Duodenal mucosa (tissue), 2 donors: ENCODE measurements around the gene KRTAP10-11.

ENCODE experiments used
- H3K27ac ChIP-seq: one replicate; pipeline ENCODE4 v1.7.0; 2013; ENCODE audit warnings: low read depth, low read length
- H3K27me3 ChIP-seq, 2 donors: one replicate each; pipeline ENCODE4 v1.7.0; 2013; ENCODE audit warnings: low read length in 2 of 2, control low read depth in 1 of 2; ENCODE audit not compliant: insufficient read depth in 2 of 2, control insufficient read depth in 1 of 2
- H3K36me3 ChIP-seq, 2 donors: one replicate each; pipeline ENCODE4 v1.7.0; 2013; ENCODE audit warnings: low read length in 2 of 2, control low read depth in 1 of 2; ENCODE audit not compliant: insufficient read depth in 2 of 2, control insufficient read depth in 1 of 2
- H3K4me1 ChIP-seq, 2 donors: one replicate each; pipeline ENCODE4 v1.7.0; 2013; ENCODE audit warnings: low read length in 2 of 2, control low read depth in 1 of 2; ENCODE audit not compliant: insufficient read depth in 2 of 2, control insufficient read depth in 1 of 2
- H3K4me3 ChIP-seq, 2 donors: one replicate each; pipeline ENCODE4 v1.7.0; 2013; ENCODE audit warnings: low read length in 2 of 2, low read depth in 1 of 2
- H3K9ac ChIP-seq, 2 donors: one replicate each; pipeline ENCODE4 v1.7.0; 2013; ENCODE audit warnings: low read length in 2 of 2, low read depth in 1 of 2
- H3K9me3 ChIP-seq, 2 donors: one replicate each; pipeline ENCODE4 v1.7.0; 2013; ENCODE audit warnings: low read length in 2 of 2, control low read depth in 1 of 2; ENCODE audit not compliant: control insufficient read depth in 1 of 2

Gene KRTAP10-11

DNA sequence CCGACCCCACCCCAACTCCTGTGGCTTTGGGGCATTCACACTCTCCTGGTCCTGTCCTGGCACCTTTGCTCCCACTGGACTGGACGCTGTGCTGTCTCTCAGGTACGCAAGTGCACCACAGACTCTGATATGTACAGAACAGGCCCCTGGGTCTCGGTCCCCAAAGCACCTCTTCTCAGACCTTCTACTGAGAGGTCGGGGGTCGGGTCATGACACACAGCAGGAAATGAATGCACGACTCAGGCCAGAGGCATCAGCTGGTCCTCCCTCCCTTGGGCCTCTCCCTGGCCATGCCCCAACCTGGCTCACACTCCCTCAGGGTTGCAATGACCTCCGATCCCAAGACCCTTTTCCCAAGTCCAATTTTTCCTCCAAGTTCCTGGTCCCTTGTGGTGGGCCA is 49.0 kb downstream of the KRTAP10-11 start:
- Histone ChIP-seq H3K9ac (no peak overlapping the region), H3K27me3 (peaks cover 8 to 22% of the 10 kb centered on the region in 2 donors), H3K27ac (no peak overlapping the region), H3K9me3 (peaks cover 5 to 7% of the 10 kb centered on the region in 2 donors), H3K4me1 (no peaks in the 10 kb centered on the region), H3K4me3 (no peak overlapping the region), H3K36me3 (no peaks in the 10 kb centered on the region)

DNA sequence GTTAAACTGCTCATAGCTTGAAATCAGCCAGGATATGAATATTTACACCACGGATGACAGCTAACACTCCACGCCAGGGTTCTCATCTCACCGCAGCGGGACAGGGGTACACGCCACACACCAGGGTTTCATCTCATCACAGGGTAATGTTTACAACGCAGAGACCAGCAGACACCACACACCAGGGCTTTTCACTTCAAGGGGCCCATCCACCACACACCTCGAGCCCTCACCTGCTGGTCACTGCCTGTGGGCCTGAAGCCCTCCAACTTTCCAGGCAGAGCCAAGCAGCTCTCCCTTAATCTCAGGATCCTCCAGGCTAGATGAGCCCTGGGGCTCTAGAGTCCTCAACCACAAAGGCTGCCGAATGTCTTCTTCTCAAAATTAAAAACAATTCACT is 49.4 kb downstream of the KRTAP10-11 start:
- H3K9me3 ChIP-seq: peaks cover 5 to 7% of the 10 kb centered on the region in 2 donors
- no peak overlapping the region for H3K4me3 ChIP-seq
- H3K4me1 ChIP-seq: no peaks in the 10 kb centered on the region
- H3K36me3 ChIP-seq: no peaks in the 10 kb centered on the region
- no peak overlapping the region for H3K27ac ChIP-seq
- H3K27me3 ChIP-seq: peaks cover 11 to 26% of the 10 kb centered on the region in 2 donors
- H3K9ac ChIP-seq: no peak overlapping the region

DNA sequence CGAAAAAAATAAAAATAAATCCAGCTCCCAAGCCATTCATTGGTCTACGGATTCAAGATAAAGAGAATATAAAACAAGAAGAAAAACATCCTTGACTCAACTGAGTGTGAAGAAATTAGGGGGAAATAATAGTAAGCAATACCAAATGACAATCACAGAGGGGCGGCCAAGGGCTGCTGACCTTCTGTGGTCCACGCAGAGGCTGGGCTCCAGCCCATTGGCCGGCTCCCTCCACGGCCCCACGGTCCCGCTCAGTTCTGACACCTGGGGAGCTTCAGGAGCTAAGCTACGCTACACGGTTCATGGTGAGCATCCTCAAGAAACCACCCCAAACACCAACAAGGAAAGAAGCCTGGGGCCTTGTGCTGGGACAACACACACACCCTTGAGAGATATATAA is 50.4 kb downstream of the KRTAP10-11 start:
- Histone ChIP-seq H3K9me3 (peaks cover 5 to 7% of the 10 kb centered on the region in 2 donors), H3K9ac (no peak overlapping the region), H3K4me3 (no peak overlapping the region), H3K36me3 (no peaks in the 10 kb centered on the region), H3K27ac (no peak overlapping the region), H3K27me3 (peaks cover 13 to 31% of the 10 kb centered on the region in 2 donors), H3K4me1 (no peaks in the 10 kb centered on the region)
